HG03354 (cell line): Measurements from ENCODE around the gene MPPED1.

ENCODE experiments used
- ATAC-seq: cut with Tn5 transposase; IDR thresholded peaks from one replicate; pipeline ENCODE4 v1.9.1; 2021; ENCODE audit warnings: mild to moderate bottlenecking; ENCODE audit not compliant: unreplicated experiment, poor library complexity, severe bottlenecking

The MPPED1 gene

DNA sequence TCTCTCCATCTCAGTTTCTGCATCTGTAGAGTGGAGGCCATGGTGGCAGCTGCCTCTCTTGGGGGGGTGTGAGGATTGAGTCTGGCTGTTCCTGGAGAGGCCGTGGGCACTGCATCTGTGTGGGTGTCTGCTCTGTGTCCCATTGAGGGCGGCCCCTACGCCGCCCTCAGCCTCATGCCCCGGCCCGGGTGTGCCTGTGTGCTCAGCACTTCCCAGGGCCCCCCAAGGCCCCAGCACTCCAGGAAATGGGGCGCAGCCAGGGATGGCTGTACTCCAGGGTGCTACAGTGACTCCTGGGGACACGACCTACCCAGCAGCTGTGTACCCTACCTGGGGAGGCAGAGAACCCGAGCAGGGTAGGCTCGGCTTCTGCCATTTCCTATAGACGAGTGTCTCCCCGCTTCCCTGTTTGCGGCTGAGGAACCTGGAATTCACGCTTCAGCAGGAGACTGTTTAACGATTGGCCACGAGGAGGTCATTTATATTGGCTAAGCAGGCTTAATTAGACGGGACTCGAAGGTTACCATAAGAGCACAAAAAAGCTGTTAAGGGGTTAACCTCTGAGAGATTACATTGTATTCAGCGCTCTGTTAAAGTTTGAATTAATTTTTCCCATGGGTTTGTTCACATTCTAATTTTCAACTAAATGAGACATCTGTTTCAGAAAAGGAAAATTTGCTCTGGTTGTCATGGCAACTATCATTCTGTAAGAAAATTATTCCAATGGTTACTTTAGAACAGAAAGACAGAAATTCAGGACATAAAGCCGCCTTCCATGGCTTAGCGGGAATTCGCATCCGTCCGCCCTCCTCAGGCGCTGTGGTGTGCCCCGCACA is 76.4 kb downstream of the MPPED1 start:
- ATAC-seq: no peak

DNA sequence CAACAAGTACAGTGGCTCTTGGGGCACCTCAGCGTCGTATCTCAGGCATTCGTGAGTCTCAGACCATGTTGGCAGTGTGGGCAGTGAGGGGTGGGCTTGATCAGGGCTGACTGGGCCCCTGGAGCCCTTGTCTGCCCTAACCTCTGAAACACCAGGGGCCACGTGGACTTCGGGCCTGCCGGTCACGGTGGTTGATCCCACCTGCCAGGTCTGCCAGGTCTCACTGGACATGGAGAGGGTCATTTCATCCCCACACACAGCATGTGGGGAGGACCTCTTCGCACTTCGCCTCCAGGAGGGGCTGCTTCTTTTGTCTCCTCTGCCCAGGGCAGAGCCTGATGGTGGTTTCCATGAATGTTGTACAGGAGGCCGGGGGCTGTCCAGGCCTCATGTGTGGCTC is 77.1 kb downstream of the MPPED1 start:
- ATAC-seq: no peak

DNA sequence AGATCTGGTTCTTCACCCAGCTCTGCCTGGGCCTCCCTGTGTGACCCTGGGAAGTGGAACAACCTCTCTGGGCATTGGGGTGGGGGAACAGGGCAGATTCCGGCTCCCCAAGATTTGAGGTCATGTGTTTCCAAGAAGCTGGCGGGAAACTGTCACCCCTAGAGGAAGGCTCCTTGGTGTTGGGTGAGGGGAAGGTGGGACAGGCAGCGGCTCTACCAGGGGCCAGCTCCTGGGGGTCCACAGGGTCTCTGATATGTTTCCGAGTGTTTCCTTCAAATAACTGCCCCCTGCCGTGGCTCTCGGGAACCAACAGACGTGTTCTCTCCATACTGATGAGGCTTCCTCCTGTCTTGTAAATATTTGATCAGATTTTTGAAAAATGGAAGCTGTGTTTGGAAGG is 78.5 kb downstream of the MPPED1 start:
- ATAC-seq: no peak

DNA sequence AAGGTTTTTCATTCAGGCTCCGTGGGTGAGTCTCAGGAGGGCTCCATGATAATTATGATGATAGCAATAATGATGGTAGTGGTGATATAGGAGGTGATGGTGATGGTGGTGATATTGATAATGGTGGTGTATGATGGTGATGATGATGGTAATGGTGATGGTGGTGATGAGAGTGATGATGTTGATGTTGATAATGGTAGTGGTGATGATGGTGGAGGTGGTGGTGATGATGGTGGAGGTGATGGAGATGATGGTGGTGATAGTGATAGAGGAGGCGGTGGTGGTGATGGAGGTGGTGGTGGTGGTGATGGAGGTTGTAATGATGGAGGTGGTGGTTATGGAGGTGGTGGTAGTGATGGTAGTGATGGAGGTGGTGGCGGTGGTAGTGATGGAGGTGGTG is 79.4 kb downstream of the MPPED1 start:
- no peak for ATAC-seq

DNA sequence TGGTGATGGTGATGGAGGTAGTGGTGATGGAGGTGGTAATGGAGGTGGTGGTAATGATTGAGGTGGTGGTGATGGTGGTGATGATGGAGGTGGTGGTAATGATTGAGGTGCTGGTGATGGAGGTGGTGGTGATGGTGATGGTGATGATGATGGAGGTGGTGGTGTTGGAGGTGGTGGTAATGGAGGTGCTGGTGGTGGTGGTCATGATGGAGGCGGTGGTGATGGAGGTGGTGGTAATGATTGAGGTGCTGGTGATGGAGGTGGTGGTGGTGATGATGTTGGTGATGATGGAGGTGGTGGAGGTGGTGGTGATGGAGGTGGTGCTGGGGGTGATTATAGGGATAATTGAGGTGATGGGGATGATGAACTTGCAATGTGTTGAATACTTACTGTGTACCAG is 79.9 kb downstream of the MPPED1 start:
- ATAC-seq: no peak

DNA sequence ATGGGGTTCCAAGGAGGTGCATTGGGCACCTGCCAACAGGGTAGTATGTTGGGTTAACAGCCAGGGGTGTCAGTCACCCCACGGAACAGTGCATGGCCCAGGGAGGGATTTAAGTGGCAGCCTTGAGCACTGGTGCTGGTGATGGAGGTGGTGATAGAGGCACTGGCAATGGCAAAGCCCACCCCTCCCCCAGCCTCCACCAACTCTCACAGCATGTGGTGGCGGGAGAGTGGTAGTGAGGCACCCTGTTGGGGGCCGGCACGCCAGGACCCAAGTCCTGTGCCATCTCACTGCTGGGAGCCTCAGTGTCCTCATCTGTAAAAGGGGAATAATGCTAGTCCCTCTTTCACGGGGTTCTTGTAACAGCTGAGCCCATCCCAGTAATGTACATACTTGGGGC is 81.5 kb downstream of the MPPED1 start:
- no peak for ATAC-seq

DNA sequence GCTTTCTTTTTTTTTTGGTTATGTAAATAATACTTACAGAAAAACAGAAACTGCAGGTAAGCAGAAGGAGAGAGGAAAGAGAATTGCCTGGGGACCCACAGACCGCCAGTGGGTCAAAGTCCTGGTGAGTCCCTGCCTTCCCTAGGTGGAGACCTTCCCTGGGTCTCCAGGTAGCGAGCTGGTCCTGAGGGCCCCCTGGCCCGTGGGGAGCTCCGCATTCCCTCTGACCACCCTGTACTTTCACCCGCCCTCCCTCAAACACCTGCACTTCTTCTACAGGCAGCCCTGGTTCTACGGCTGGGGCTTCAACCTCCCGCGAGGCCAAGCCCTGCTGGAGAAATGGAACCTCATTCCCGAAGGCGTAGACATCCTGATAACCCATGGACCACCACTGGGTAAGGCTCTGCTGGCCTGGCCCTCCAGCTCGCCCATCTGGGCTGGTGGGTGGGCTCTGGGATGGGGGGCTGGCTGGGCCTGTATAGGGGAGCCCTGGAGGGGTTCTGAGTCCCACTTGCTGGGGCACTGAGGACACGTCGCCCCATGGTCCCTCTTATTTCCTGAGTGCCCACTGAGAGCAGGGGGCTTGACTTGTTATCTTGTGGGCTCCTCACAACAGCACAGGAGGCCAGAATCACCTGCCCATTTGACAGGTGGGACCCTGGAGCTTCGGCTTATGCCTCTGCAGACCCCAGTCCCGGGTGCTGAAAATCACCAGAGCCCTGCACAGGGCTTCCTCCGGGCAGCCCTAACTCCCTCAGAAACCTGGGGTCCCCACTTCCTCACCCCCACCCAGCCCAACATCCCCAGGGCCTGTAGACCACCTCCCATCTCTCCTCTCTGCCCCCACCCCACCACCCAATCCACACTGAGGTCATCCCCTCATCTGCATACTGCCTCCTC is 86.4 kb downstream of the MPPED1 start:
- ATAC-seq: no peak

DNA sequence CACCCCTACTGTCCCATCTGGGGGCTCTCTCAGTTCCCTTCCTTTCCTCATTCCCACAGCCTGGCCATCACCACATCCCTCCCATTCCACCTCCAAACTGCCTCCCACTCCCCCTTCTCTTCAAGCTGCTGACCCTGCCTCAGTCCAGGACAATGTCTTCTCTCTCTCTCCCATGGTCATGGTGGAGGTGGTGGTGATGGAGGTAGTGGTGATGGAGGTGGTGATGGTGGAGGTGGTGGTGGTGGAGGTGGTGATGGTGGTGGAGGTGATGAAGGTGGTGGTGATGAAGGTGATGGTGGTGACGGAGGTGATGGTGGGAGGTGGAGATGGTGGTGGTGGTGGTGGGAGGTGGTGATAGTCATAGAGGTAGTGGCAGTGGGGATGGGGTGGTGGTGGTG is 87.0 kb downstream of the MPPED1 start:
- no peak for ATAC-seq

DNA sequence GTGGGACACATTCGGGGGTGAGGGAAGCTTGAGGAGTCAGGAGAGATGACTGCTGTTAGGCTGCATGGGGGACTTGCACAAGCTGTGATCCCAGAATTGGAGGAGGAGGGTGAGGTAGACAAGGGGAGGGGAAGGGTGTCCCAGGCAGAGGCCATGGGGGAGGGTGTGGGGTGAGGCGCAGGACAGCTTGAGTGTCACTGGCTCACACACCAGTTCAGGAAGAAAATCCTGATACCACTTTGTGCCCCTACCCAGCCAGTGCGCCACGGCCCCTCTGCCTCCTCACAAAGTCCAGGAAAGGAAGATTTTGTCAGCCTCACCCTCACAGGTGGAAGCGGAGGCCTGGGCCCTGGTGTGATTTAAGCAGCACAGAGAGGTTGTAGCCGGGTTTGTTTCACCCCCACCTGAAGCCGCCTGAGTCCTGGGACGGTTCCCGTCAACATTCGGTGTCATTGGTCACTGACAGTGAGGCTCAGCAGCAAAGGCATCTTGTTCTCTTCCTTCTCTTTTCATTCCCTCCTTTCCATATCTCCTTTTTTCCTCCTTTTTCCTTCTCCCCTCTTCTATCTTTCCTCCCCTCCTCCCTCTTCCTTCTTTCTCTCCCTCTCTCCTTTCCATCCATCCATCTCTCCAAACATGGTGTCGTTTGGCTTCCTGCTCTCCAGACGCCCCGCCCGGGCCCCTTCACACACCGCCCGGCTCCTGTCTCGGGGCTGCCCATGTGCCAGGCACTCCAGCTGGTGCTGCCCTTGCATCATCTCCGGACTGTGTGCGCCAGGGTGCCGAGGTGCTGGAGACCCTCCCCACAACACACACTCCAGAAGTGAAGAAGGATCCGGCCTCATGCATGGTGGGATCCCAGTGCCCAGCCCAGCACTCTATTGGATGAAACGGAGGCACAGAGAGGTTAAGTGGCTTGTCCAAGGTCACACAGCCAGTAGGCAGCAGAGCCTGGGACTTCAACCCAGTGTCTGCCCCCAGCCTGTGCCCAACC is 89.3 kb downstream of the MPPED1 start:
- no peak for ATAC-seq

DNA sequence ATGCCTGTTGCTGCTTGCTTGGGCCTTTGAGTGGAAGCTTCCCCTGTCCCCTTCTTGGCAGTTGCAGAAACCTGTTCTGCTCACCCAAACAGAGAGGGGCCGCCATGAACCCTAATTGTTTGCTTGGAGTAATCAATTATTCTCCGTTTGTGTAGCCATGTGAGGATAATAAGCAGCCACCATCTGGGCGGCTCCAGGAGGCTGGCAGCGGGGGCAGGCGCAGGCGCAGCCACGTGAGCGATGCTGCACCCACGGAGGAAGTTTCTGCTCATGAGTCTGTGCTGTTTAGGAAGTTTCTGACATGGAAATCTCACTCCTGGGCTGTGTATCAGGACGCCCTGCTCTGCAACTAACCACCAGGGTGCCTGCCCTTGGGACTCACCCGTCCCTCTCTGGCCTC is 90.1 kb downstream of the MPPED1 start:
- ATAC-seq: no peak

DNA sequence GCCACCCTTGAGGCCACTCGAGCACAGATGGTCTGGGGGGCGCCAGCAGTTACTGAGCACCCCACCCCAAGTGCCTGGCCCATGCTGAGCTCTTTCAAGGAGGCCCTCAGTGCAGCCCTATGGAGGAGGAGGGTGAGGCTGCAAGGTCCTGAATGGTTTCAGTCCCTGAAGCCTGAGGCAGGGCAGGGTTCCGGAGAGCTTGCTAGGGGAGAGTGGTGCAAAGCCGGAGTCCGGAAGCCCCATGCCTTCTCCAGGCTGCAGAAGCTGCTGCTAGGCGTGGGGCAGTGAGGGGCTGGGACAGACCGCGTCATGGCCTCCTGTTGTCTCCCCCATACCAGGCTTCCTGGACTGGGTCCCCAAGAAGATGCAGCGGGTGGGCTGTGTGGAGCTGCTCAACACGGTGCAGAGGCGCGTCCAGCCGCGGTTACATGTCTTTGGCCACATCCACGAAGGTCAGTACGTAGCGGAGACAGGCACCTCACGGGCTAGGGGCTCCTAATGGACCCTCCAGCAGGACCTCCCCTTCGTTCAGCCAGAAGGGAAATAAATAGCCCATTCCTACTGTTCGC is 90.6 kb downstream of the MPPED1 start:
- no peak for ATAC-seq

DNA sequence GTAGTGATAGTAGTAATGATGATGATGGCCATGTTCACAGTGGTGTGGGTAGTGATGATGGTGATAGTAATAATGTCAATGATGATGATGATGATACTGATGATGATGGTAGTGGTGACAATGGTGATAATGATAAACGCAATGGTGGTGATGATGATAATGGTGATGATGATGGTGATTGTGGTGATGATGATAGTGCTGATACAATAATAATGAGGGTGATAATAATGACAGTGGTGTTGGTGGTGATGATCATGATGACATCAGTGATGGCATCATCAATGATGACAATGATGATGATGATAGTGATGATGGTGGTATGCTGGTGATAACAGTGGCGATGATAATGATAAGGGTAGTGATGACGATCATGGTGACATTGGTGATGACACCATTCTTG is 92.3 kb downstream of the MPPED1 start:
- ATAC-seq: no peak

DNA sequence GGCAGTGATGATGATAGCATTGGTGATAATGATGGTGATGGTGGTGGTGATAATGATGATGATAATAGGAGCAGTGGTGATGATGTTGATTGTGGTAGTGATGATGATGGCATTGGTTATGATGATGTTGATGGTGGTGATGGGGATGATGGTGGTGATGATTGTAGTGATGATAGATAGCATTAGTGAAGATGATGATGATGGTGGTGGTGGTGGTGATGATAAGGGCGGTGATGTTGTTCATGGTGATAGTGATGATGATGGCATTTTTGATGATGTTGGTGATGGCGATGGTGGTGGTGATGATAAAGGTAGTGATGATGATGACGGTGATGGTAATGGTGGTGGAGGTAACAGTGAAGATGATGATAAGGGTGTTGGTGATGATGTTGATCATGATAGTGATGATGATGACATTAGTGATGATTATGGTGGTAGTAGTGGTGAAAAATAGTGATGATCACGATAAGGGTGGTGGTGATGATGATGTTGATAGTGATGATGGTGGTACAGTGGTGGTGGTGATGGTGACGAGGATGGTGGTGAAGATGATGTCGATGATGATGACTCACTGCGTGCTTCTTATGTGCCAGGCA is 93.0 kb downstream of the MPPED1 start:
- no peak for ATAC-seq

DNA sequence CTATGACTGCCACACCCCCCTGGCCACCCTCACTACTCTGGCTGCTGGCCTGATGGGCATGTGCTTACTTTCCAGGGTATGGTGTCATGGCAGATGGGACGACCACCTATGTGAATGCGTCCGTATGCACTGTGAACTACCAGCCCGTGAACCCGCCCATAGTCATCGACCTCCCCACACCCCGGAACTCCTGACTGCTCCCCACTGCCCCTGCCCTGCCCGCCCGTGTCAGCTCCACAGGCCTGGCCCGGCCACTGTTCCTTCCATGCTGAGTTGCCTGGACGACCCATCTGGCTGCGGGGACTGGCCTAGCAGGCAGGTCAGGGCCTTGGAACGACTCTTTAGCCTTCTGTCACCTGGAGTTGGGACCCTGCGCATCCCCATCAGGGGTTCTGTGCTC is 93.6 kb downstream of the MPPED1 start:
- no peak for ATAC-seq

DNA sequence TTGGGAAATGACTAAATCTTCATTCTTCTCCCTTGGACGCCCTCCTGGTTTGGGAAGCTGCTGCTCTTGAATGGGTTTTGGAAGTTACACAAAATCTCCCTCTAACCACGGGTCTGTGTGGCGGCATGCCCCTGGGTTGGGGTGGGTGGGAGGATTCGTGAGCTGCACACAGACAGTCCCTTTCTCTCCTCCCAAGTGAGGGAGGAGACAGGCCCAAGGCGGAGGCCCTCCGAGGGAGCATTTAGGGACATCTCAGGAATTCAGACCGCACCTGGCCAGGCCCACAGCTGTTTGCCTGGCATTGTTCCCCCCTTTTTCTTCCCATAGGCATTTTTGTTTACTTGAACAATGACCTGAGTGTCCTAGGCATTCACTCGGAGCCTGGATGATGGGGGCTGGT is 94.1 kb downstream of the MPPED1 start:
- no peak for ATAC-seq

DNA sequence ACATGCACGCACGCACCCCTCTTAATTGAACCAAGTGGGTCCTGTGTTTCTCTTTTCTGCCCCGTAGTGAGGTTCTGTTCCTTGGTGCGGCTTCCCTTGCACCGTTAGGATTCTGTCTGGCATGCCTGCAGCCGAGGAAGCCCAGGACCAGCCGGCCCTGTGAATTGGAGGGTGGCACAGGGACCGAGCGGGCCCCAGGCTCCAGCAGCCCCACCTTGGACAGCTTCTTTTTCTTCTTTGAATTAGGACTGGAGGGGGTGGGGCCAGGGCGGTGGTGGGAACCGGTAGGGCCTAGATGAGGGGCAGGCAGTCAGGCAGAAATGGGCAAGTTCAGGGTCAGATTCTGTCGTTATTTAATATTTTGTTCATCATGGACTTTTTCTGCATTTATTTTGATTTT is 94.7 kb downstream of the MPPED1 start:
- ATAC-seq: no peak

DNA sequence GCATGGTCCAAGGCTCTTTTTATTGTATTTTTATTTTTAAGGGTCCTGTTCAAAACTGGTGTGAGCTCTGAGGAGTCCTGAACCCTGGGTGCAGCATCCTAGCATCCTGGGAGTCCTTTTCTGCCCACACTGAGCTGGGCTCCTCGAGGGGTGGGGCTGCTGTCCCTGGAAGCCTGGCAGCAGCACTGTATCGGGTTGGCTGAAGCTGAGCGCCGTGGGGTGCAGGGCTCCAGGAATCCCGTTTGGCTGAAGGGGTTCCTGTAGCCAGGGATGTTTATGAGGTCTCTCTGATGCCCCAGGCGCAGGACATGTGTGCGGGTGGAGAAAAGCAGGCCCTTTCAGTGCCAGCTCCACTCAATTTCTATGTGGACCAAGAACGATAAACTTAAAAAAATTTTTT is 95.4 kb downstream of the MPPED1 start:
- ATAC-seq: no peak

DNA sequence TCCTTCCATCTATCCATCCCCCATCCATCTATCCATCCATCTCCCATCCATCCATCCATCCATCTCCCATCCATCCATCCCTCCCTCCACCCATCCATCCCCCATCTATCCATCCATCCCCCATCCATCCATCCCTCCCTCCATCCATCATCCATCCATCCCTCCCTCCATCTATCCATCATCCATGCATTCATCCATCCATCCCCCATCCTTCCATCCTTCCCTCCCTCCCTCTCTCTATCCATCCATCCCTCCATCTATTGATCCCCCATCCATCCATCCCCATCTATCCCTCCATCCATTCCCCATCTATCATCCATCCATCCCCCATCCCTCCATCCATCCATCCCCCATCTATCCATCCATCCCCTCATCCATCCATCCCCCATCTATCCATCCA is 96.7 kb downstream of the MPPED1 start:
- ATAC-seq: no peak

DNA sequence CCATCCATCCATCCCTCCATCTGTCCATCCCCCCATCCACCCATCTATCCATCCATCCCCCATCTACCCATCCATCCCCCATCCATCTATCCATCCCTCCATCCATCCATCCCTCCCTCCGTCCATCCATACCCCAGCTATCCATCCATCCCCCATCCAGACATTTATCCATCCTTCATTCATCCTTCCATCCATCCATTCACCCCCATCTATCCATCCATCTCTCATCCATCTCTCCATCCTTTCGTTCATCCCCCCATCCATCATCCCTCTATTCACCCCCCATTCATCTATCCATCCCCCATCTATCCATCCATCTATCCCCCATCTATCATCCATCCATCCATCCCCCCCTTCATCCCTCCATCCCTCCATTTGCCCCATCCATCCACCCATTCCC is 97.5 kb downstream of the MPPED1 start:
- ATAC-seq: no peak
